ENCODE results near the gene OLFML2A.
"Not testable (repeated sequence)": the region's sequence is repeated elsewhere in the genome, so short reads cannot be mapped to it uniquely, and the experiment has no call there.

OLFML2A gene

GRCh38 chr9:124818431-124819281 is 41.7 kb downstream of the OLFML2A start:
- in situ Hi-C loops (cut with MboI; ENCODE audit: low sequenced_read_pairs): no loop called here

DNA sequence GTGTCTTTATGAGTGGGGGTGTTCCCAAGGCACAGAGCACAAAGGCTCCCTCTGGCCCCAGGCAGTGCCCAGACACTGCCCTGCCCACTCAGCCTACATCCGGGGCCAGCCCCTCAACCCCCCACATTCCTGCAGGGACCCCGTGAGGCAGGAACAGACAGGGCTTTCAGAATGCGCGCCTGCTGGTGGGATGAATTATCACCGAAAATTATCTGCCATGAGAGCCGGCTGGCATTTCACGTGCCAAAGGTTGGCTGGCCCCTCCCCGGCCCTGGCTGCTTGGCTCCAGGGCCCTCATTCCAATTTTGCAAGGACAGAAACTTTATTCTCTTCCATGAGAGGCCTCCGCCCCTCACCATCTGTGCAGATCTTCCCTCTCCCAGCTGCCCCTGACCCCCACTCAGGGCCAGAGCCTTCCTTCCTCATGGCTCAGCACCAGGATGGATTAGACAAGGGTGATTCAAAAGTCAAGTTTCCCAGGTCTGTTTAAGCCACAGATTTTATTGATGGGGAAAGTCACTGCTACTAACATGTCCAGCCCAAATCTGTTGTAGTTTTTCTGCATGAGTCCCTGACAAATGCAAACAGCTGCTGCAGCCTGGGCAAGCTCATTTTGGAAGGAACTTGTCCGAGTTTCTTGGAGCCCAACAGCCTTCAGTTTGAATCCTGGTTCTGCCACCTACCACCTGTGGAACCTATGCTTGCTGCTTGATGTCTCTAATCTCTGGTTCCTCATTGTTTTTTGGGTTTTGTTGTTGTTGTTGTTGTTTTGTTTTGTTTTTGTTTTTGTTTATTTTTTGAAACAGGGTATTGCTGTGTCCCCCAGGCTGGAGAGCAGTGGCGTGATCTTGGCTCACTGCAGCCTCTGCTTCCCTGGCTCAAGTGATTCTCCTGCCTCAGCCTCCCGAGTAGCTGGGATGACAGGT is 44.0 kb downstream of the OLFML2A start:
- in situ Hi-C loops (cut with MboI; ENCODE audit: low sequenced_read_pairs): no loop called here

DNA sequence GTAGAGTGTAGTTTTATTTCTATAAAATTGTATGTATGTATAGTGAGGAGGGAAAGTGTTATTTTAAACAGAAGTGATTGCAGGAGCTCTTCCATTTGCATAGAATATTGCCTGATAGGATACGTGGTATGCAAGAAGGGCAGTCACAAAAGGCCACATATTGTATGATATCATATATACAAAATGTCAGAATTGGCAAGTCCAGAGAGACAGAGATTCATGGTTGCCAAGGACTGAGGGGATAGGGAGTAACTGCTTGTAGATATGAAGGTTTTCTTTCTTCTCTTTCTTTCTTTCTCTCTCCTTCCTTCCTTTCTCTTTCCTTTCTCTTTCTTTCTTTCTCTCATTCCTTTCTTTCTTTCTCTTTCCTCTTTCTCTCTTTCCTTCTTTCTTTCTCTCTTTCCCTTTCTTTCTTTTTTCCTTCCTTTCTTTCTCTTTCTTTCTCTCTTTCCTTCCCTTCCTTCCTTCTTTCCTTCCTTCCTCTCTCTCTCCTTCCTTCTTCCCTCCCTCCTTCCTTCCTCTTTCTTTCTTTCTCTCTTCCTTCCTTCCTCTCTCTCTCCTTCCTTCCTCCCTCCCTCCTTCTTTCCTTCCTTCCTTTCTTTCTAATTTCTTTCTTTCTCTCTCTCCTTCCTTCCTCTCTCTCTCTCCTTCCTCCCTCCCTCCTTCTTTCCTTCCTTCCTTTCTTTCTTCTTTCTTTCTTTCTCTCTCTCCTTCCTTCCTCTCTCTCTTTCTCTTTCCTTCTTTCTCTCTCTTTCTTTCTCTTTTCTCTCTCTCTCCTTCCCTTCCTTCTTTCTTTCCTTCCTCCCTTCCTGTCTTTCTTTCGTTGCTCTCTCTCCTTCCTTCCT is 51.8 kb downstream of the OLFML2A start:
- in situ Hi-C loops (cut with MboI; ENCODE audit: low sequenced_read_pairs): no loop called here

DNA sequence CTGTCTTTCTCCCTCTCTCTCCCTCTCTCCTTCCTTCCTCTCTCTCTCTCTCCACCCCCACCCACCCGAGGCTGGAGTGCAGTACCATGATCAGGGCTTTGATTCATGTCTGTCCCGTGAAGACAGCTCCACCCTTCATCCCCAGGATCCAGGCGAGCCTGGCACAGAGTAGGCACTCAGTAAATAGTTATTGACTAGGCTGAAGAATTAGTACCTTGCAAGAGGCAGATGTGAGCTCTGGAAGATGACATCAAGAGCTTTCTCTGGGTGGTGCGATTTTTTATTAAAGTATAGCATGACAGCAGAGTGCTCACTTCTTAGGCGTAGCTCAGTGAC is 52.4 kb downstream of the OLFML2A start:
- in situ Hi-C loops (cut with MboI; ENCODE audit: low sequenced_read_pairs): no loop called here

- in situ Hi-C loops (cut with MboI; ENCODE audit: low sequenced_read_pairs): no loop called here
Measured at GRCh38 chr9:124830593-124830992, 53.7 kb downstream of the OLFML2A start.

DNA sequence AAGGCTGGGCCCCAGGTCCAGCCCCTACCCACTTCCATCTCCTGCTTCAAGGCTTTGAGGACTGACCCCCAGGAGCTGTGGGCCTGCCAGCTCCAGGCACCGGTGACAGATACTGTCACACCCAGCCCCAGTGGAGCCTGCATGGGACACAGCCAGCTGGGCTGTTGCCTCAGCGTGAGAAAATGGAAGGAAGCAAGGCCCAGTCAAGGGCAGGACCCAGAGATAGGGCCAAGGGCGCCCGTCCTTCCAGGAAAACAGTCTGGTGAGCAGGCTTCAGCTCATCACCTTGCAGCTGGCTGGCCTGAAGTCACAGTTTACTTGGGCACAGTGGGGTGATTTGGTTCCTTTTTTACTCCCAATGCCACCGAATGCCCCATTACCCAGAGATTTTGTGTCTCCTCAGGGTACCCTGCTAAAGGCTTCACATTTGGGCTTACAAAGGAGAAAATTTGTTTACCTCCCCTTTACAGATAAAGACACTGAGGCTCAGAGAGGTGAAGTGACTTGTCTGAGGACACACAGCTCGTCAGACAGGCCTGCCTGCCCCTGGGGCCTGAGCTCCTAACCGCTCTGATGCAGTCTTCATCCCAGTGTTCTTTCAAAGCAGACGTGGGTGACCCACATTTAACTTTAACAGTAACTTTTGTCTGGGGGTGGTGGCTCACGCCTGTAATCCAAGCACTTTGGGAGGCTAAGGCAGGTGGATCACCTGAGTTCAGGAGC is 54.9 kb downstream of the OLFML2A start:
- in situ Hi-C loops (cut with MboI; ENCODE audit: low sequenced_read_pairs): no loop called here

DNA sequence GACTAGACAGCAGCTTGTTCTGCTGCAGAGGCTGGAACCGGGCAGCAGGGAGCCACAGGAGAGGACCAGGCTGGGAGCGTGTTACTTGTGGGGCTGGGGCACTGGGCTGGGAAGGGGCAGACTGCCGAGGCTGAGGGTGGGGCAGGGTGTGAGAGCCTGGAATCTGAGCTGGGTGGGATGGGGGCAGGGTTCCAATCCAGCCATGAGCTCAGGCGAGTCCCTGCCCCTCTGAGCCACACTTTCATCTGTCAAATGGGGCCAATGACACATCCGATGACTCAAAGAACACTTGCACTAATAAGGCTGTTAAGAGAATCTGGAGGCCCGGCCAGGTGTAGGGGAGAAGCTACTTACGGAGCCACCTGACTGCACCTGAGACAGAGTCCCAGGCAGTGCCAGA is 57.7 kb downstream of the OLFML2A start:
- in situ Hi-C loops (cut with MboI; ENCODE audit: low sequenced_read_pairs): no loop called here

DNA sequence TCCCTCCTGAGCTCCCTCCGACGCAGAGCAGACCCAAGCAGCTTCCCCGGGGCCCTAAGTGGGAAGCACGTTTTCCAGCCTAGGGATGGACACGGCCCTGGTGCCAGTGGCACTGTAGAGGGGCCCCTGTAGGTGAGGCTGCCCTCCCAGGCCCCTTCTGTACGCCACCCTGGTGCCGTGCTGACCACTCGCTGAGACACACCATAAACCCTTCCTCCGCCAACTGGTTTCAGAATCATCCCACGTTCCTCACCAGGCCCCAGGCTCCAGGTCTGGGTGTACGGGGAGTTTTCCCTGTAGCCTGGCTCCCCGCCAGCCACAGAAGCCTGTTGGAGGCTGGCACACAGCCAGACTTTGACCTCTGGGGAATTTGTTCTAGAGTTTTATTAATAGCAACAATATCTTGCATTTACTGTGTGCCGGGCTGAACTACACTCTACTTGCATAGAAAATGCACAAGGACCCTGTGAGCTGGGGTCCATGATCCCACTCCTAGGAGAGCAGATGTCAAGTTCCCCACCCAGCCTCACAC is 58.2 kb downstream of the OLFML2A start:
- in situ Hi-C loops (cut with MboI; ENCODE audit: low sequenced_read_pairs): no loop called here

DNA sequence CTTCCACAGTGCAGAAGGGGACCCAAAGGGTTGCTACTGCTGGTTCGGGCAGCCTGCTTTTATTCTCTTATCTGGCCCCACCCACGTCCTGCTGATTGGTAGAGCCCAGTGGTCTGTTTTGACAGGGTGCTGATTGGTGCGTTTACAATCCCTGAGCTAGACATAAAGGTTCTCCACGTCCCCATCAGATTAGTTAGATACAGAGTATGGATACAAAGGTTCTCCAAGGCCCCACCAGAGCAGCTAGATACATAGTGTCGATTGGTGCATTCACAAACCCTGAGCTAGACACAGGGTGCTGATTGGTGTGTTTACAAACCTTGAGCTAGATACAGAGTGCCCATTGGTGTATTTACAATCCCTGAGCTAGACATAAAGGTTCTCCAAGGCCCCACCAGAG is 61.2 kb downstream of the OLFML2A start:
- in situ Hi-C loops (cut with MboI; ENCODE audit: low sequenced_read_pairs): not testable (repeated sequence)

DNA sequence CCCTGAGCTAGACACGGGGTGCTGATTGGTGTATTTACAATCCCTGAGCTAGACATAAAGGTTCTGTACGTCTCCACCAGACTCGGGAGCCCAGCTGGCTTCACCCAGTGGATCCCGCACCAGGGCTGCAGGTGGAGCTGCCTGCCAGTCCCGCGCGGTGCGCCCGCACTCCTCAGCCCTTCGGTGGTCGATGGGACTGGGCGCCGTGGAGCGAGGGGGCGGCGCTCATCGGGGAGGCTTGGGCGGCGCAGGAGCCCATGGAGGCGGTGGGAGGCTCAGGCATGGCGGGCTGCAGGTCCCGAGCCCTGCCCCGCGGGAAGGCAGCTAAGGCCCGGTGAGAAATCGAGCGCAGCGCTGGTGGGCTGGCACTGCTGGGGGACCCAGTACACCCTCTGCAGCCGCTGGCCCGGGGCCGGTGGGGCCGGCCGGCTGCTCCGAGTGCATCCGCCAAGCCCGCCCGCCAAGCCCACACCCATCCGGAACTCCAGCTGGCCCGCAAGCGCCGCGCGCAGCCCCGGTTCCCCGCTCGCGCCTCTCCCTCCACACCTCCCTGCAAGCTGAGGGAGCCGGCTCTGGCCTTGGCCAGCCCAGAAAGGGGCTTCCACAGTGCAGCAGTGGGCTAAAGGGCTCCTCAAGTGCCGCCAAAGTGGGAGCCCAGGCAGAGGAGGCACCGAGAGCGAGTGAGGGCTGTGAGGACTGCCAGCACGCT is 61.8 kb downstream of the OLFML2A start:
- in situ Hi-C loops (cut with MboI; ENCODE audit: low sequenced_read_pairs): not testable (repeated sequence)

DNA sequence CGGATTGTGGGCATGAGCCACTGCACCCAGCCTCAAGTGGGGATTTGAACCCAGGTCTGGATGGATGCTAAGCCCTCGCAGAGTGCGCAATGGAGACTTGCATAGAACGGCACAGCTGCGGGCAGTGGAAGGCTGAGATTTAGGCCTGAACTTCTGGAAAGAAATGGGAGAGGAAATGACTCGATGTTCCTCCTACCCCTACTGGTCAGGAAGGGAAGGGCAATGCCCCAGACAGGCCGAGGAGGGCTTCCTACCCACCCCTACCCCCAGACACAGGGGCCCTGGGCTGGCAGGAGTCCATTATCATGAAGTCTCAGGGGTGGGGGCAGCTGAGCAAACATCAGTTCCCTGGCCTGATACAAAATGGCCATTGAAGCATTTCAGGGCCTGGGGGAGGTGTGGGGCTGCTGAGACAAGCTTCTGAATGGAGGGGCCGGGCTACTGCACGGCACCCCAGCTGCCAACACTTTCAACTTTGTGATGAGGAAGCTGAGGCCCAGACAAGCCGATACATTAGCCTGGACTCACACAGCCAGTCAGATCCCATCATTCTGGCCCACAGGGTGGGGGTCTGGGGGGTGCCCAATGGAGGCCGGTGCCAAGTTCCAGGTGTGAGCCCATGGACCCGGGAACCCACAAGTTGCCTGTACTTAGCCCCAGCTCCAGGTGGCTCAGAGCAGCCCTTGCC is 62.8 kb downstream of the OLFML2A start:
- in situ Hi-C loops (cut with MboI; ENCODE audit: low sequenced_read_pairs): no loop called here

- in situ Hi-C loops (cut with MboI; ENCODE audit: low sequenced_read_pairs): no loop called here
Measured at GRCh38 chr9:124840300-124840833, 63.4 kb downstream of the OLFML2A start.

DNA sequence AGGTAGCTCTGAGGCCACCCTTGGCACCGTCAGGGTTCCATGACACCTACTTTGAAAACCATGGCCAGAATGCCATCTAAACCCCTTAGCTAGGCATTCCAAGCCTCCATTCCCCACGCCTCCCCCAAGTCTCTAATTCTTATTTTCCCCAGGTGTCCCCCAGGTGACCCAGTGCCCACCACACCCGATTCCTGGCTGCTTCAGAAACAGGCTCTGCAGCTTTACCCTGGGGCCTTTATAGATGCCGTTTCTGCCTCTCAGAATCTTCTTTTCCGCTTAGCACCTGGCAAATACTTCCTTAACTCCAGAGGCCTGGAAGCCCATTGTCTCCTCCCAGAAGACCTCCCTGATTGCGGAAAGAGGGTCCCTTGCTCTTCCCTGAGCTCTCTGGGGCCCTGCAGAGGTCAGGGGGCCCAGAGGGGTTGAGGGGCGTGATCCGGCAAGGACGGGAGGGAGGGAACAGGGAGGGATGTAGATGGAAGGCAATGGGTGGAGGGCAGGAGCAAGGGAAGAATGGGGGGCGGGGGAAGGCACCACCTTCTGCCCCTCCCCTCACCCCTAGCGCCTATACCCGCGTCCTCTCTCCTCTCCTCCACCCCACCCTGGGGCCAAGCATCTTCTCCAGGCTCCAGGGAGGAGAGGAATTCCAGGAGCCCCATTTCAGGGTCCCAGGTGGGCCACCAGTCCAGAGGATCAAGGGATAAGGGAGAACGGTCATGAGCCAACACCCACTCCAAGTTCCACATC is 64.3 kb downstream of the OLFML2A start:
- in situ Hi-C loops (cut with MboI; ENCODE audit: low sequenced_read_pairs): no loop called here

DNA sequence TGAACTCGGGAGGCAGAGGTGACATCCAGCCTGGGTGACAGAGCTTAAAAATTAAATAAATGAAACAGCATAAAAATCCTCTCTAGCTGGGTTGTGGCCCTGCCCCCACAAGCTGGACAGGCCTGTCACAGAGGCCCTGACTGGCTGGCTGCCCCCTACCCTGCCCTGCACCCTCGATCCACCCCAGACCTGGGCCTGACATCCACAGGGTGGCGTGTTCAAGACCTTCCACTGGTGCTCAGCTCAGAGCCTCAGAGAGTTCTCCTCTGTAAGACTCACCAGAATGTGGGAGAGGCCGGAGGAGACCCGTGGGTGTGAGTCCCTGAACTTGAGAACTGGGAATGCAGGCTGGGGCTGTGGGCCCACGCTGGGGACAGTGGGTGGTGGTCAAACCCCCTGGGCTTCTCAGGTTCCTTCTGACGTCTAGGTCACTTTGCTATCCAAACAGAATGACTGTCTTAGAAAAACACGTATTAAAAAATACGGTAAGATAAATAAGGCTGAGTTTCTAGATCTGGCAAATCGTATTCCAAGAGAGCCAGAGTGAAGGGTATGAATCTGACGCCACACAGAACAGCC is 66.6 kb downstream of the OLFML2A start:
- in situ Hi-C loops (cut with MboI; ENCODE audit: low sequenced_read_pairs): no loop called here

DNA sequence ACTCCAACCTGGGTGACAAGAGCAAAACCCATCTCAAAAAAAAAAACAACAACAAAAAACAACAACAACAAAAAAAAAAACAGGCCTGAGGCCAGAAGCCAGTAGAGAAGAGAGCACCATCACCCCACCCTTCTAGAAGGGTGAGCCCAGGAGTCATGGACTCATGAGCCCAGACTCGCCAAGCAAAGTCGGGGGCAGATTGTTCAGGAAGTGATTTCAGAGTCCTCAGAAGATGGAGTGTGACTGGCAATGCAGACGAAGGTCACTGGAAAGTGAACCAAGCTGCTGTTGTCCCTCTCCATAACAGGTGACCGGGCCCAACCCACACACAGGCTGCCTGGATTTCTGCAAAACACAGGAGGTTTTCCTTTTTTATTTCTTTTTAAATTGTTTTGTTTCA is 67.4 kb downstream of the OLFML2A start:
- in situ Hi-C loops (cut with MboI; ENCODE audit: low sequenced_read_pairs): no loop called here

GRCh38 chr9:124846467-124846866 is 69.5 kb downstream of the OLFML2A start:
- in situ Hi-C loops (cut with MboI; ENCODE audit: low sequenced_read_pairs): not testable (repeated sequence)

DNA sequence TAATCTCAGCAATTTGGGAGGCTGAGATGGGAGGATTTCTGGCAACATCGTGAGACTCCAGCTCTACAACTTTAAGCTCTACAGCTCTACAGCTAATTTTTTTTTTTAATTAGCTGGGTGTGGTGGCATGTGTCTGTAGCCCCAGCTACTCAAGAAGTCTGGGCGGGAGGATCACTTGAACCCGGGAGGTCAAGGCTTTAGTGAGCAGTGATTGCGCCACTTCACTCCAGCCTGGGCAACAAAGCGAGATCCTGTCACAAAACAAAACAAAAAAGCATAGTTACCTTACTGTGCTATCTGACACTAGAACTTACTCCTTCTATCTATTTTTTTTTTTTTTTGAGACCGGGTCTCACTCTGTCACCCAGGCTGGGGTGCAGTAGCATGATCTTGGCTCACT is 70.0 kb downstream of the OLFML2A start:
- in situ Hi-C loops (cut with MboI; ENCODE audit: low sequenced_read_pairs): no loop called here

DNA sequence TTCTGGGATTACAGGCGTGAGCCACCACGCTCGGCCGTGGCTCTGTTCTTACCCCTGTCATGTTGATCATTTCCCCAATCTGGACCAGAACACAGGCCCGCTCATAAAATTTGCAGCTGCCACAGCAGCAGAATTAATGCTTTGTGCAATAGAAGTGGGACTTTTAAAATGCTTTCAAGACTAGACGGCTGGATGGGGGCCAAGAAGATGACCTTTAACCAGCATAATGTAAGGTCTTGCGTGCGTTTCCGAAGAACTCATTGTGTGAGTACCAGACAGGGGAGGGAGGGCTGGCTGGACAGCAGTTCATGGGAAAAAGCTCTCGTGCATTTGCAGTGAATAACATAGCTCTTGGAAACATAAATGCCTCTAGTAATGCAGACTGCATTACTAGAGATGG is 72.9 kb downstream of the OLFML2A start:
- in situ Hi-C loops (cut with MboI; ENCODE audit: low sequenced_read_pairs): no loop called here

Data from hTERT RPE-1 (cell line).